Mammary epithelial cell (primary cell): Measurements from ENCODE around the gene HOATZ.

Experiments
- EZH2 ChIP-seq: IDR thresholded peaks from 2 replicates; pipeline ENCODE4 v1.6.1; 2012; ENCODE audit warnings: low read length, inconsistent platforms, borderline replicate concordance
- TF ChIP-seq, protein P1 (sequence below), 2 donors: IDR thresholded peaks in 1 of 2; conservative IDR thresholded peaks in 1 of 2; 2 replicates each; pipeline ENCODE4 v1.5.1; 2011 to 2012; ENCODE audit warnings: inconsistent platforms in 2 of 2, low read length in 2 of 2, mild to moderate bottlenecking in 2 of 2, control low read depth in 1 of 2, low read depth in 1 of 2; ENCODE audit not compliant: insufficient read depth in 1 of 2; ENCODE audit errors: extremely low read depth in 1 of 2

DNA sequence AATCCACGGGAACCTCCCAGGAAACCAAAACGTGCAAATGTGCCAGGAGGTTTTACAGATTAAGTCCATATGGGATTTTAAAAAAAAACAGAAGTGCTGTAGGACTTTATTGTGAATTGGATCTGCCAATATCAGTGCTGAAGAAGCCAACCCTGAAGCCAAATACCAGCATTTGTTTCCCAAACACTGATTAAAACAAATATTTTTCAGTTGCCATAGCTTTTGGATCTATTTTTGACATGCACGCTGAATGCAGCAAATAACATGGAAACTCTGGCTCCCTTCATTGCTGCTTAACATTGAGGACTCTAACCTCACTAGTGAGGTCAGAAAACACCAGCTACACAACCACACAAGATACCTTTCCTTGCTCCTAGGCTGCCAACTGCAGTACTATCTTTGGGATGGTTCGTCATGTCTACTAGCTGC is 59.3 kb downstream of the HOATZ start:
- no peak for TF ChIP-seq EZH2
- TF ChIP-seq, protein P1, sequence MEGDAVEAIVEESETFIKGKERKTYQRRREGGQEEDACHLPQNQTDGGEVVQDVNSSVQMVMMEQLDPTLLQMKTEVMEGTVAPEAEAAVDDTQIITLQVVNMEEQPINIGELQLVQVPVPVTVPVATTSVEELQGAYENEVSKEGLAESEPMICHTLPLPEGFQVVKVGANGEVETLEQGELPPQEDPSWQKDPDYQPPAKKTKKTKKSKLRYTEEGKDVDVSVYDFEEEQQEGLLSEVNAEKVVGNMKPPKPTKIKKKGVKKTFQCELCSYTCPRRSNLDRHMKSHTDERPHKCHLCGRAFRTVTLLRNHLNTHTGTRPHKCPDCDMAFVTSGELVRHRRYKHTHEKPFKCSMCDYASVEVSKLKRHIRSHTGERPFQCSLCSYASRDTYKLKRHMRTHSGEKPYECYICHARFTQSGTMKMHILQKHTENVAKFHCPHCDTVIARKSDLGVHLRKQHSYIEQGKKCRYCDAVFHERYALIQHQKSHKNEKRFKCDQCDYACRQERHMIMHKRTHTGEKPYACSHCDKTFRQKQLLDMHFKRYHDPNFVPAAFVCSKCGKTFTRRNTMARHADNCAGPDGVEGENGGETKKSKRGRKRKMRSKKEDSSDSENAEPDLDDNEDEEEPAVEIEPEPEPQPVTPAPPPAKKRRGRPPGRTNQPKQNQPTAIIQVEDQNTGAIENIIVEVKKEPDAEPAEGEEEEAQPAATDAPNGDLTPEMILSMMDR (conservative IDR thresholded peaks at IDR 0.05 in 1 of 2, IDR thresholded peaks at IDR 0.05 in 1 of 2; ENCODE audit: extremely low read depth in 1 of 2, insufficient read depth in 1 of 2, low read depth in 1 of 2, low read length in 2 of 2): no peak
